Endothelial cell (in vitro differentiated cells): ENCODE measurements around the gene RAB30. TPM values are rescaled to one million over a fixed set of nuclear protein-coding genes. Genes with fewer than 3 reads are reported as not detected.

Source experiments
- DNase-seq: peaks from one replicate; pipeline ENCODE4 v3.0.0; 2021; ENCODE audit warnings: low spot score
- H3K27ac Mint-ChIP-seq: one replicate; pipeline ENCODE4 v1.8.0; 2021; ENCODE audit warnings: mixed read lengths, inconsistent platforms; ENCODE audit not compliant: unreplicated experiment
- H3K27me3 Mint-ChIP-seq: one replicate; pipeline ENCODE4 v1.8.0; 2021; ENCODE audit warnings: mild to moderate bottlenecking, moderate library complexity, mixed read lengths, inconsistent platforms; ENCODE audit not compliant: unreplicated experiment
- H3K36me3 Mint-ChIP-seq: one replicate; pipeline ENCODE4 v1.8.0; 2021; ENCODE audit warnings: mild to moderate bottlenecking, low read depth, mixed read lengths, inconsistent platforms; ENCODE audit not compliant: unreplicated experiment
- H3K4me1 Mint-ChIP-seq: one replicate; pipeline ENCODE4 v1.8.0; 2021; ENCODE audit warnings: mild to moderate bottlenecking, mixed read lengths, inconsistent platforms; ENCODE audit not compliant: unreplicated experiment
- H3K4me3 Mint-ChIP-seq: one replicate; pipeline ENCODE4 v1.8.0; 2021; ENCODE audit warnings: mild to moderate bottlenecking, mixed read lengths, inconsistent platforms; ENCODE audit not compliant: unreplicated experiment
- H3K9me3 Mint-ChIP-seq: one replicate; pipeline ENCODE4 v1.8.0; 2021; ENCODE audit warnings: mixed read lengths, inconsistent platforms; ENCODE audit not compliant: unreplicated experiment
- CTCF ChIP-seq: fragments of 200-600 bp; sonication (generic); IDR thresholded peaks from one replicate; pipeline ENCODE4 v1.5.0; 2021; ENCODE audit warnings: antibody characterized with exemption; ENCODE audit not compliant: unreplicated experiment
- total RNA-seq: library from RNA; stranded (reverse); fragmentation: NEBNext Ultra II Directional; extraction: Animal tissue kit (Norgen Biotek cat#: 25700); gene quantifications from one replicate; pipeline ENCODE4 v1.2.1, GENCODE V29; 2021; ENCODE audit not compliant: unreplicated experiment

Gene RAB30
- total RNA-seq, 1 donor from 2014 or later, result 18.6 TPM

GRCh38 chr11:83068568-83068967, 3.1 kb downstream of the RAB30 start:
- Mint-ChIP-seq H3K36me3 (peaks cover 6% of the 10 kb centered on the region), H3K27me3 (peaks cover 3% of the 10 kb centered on the region), H3K9me3 (no peaks in the 10 kb centered on the region), H3K4me3 (peak overlapping the region; percentile 14), H3K4me1 (peaks cover 34% of the 10 kb centered on the region), H3K27ac (peak overlapping the region; percentile 17)
- TF ChIP-seq CTCF, result no peak
- DNase-seq, result no peak

- H3K4me1 Mint-ChIP-seq, result peaks cover 15% of the 10 kb centered on the region
- H3K27me3 Mint-ChIP-seq, result peaks cover 3% of the 10 kb centered on the region
- peaks cover 3% of the 10 kb centered on the region for H3K36me3 Mint-ChIP-seq
- DNase-seq, result no peak
- no peak overlapping the region for H3K27ac Mint-ChIP-seq
- H3K9me3 Mint-ChIP-seq, result no peaks in the 10 kb centered on the region
- TF ChIP-seq CTCF, result no peak
- no peak overlapping the region for H3K4me3 Mint-ChIP-seq
Observed at GRCh38 chr11:83064011-83064410, 7.7 kb downstream of the RAB30 start.

GRCh38 chr11:83063073-83063754, 8.5 kb downstream of the RAB30 start:
- TF ChIP-seq CTCF, result no peak
- peaks cover 3% of the 10 kb centered on the region for H3K36me3 Mint-ChIP-seq
- peaks cover 7% of the 10 kb centered on the region for H3K4me1 Mint-ChIP-seq
- H3K27me3 Mint-ChIP-seq, result peaks cover 1% of the 10 kb centered on the region
- no peak for DNase-seq
- H3K27ac Mint-ChIP-seq, result no peak overlapping the region
- H3K4me3 Mint-ChIP-seq, result no peak overlapping the region
- H3K9me3 Mint-ChIP-seq, result no peaks in the 10 kb centered on the region

GRCh38 chr11:83061883-83062282, 9.8 kb downstream of the RAB30 start:
- DNase-seq, result no peak
- no peaks in the 10 kb centered on the region for H3K9me3 Mint-ChIP-seq
- peaks cover 3% of the 10 kb centered on the region for H3K36me3 Mint-ChIP-seq
- peaks cover 1% of the 10 kb centered on the region for H3K27me3 Mint-ChIP-seq
- no peak overlapping the region for H3K27ac Mint-ChIP-seq
- H3K4me3 Mint-ChIP-seq, result no peak overlapping the region
- peaks cover 6% of the 10 kb centered on the region for H3K4me1 Mint-ChIP-seq
- TF ChIP-seq CTCF, result no peak

- Mint-ChIP-seq H3K9me3 (no peaks in the 10 kb centered on the region), H3K27ac (no peak overlapping the region), H3K4me3 (no peak overlapping the region), H3K4me1 (peaks cover 6% of the 10 kb centered on the region), H3K27me3 (peaks cover 1% of the 10 kb centered on the region), H3K36me3 (peaks cover 3% of the 10 kb centered on the region)
- DNase-seq, result no peak
- TF ChIP-seq CTCF, result no peak
Observed at GRCh38 chr11:83060965-83061364, 10.7 kb downstream of the RAB30 start.
